ENCODE results near the gene MORN5. TPM values are rescaled to one million over a fixed set of nuclear protein-coding genes. Genes with fewer than 3 reads are reported as not detected.

The MORN5 gene
- polyA plus RNA-seq, 1 donor from 2014 or later: not detected

DNA sequence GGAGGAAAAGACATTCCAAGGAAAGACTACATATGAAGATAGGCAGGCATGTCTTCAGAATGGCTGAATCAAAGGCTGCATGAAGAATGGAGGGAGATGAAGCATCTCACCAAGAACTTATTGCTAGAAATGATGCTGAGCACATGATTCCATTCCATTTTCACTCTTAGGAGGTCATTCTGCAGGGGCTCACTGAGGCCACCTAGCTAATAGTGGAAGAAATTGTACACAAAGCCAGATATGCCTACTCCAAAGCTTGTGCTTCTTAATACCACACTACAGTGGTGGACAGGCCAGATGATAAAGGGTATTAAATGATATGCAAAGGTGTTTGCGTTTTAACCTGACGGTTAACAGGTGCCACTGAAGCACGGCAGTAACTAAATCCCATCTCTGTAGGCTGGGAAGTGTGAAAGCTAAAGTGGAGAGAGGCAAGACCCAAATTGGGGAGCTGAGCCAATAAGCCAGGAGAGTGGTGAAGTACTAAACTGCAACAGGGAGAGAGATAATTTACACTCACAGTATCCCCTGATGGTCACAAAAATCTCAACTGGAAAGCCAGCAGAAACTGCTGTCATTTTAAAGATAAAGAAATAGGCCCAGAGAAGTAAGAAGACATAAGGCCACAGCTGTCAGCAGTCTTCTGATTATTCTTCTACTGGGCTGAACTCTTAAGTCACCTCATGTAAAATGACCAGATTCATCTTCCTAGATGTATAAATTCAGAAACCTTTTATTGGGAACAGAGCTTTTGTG, 14.7 kb upstream of the MORN5 start:
- no peak overlapping the region for H3K4me2 ChIP-seq (ENCODE audit: low read length)
- no peak overlapping the region for H3K4me3 ChIP-seq (ENCODE audit: low read length)
- H4K20me1 ChIP-seq (ENCODE audit: insufficient read depth): no peaks in the 10 kb centered on the region
- peaks cover 10% of the 10 kb centered on the region for H3K36me3 ChIP-seq (ENCODE audit: insufficient read depth, low read length)
- H3K27ac ChIP-seq (ENCODE audit: low read length): no peak overlapping the region
- H3F3A ChIP-seq (ENCODE audit: insufficient read depth, low read length, poor library complexity, severe bottlenecking): no peaks in the 10 kb centered on the region
- no peak overlapping the region for H3K9ac ChIP-seq (ENCODE audit: low read length)
- no peaks in the 10 kb centered on the region for H3K79me2 ChIP-seq (replicated peaks; ENCODE audit: insufficient read depth, low read length)
- no peaks in the 10 kb centered on the region for H3K9me3 ChIP-seq (ENCODE audit: low read length)
- TF ChIP-seq, protein P1, sequence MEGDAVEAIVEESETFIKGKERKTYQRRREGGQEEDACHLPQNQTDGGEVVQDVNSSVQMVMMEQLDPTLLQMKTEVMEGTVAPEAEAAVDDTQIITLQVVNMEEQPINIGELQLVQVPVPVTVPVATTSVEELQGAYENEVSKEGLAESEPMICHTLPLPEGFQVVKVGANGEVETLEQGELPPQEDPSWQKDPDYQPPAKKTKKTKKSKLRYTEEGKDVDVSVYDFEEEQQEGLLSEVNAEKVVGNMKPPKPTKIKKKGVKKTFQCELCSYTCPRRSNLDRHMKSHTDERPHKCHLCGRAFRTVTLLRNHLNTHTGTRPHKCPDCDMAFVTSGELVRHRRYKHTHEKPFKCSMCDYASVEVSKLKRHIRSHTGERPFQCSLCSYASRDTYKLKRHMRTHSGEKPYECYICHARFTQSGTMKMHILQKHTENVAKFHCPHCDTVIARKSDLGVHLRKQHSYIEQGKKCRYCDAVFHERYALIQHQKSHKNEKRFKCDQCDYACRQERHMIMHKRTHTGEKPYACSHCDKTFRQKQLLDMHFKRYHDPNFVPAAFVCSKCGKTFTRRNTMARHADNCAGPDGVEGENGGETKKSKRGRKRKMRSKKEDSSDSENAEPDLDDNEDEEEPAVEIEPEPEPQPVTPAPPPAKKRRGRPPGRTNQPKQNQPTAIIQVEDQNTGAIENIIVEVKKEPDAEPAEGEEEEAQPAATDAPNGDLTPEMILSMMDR (IDR thresholded peaks at IDR 0.05; ENCODE audit: poor library complexity, severe bottlenecking): peak; percentile 46
- peak; percentile 22 for TF ChIP-seq SMC3 (conservative IDR thresholded peaks at IDR 0.05; ENCODE audit: poor library complexity)
- TF ChIP-seq, protein P2, sequence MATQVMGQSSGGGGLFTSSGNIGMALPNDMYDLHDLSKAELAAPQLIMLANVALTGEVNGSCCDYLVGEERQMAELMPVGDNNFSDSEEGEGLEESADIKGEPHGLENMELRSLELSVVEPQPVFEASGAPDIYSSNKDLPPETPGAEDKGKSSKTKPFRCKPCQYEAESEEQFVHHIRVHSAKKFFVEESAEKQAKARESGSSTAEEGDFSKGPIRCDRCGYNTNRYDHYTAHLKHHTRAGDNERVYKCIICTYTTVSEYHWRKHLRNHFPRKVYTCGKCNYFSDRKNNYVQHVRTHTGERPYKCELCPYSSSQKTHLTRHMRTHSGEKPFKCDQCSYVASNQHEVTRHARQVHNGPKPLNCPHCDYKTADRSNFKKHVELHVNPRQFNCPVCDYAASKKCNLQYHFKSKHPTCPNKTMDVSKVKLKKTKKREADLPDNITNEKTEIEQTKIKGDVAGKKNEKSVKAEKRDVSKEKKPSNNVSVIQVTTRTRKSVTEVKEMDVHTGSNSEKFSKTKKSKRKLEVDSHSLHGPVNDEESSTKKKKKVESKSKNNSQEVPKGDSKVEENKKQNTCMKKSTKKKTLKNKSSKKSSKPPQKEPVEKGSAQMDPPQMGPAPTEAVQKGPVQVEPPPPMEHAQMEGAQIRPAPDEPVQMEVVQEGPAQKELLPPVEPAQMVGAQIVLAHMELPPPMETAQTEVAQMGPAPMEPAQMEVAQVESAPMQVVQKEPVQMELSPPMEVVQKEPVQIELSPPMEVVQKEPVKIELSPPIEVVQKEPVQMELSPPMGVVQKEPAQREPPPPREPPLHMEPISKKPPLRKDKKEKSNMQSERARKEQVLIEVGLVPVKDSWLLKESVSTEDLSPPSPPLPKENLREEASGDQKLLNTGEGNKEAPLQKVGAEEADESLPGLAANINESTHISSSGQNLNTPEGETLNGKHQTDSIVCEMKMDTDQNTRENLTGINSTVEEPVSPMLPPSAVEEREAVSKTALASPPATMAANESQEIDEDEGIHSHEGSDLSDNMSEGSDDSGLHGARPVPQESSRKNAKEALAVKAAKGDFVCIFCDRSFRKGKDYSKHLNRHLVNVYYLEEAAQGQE (IDR thresholded peaks at IDR 0.05; ENCODE audit: borderline replicate concordance): no peak
- H3K9me2 ChIP-seq (ENCODE audit: insufficient read depth, low read length): no peaks in the 10 kb centered on the region
- H3K27me3 ChIP-seq (ENCODE audit: insufficient read depth, low read depth, low read length): no peaks in the 10 kb centered on the region
- no peak overlapping the region for H2AFZ ChIP-seq (ENCODE audit: low read depth, low read length)

DNA sequence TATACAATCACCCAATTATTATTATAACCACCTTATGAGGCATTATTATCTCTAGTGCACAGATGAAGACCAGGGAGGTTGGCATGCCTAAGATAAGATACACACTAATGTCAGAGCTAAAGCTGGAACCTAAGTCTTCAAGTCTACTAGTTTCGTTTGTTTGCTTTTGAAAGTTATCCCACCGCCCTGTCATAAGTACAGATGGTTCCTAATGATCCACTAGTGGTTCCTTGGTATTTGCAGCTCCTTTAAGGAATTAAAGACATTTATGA, 14.2 kb upstream of the MORN5 start:
- no peaks in the 10 kb centered on the region for H3K79me2 ChIP-seq (replicated peaks; ENCODE audit: insufficient read depth, low read length)
- H3K36me3 ChIP-seq (ENCODE audit: insufficient read depth, low read length): peaks cover 10% of the 10 kb centered on the region

More for the DNA sequence above, 14.2 kb upstream of the MORN5 start:
- Histone ChIP-seq H3K4me2 (ENCODE audit: low read length) (no peak overlapping the region), H3K9ac (ENCODE audit: low read length) (no peak overlapping the region), H3K9me3 (ENCODE audit: low read length) (no peaks in the 10 kb centered on the region), H2AFZ (ENCODE audit: low read depth, low read length) (no peak overlapping the region), H3F3A (ENCODE audit: insufficient read depth, low read length, poor library complexity, severe bottlenecking) (no peaks in the 10 kb centered on the region), H4K20me1 (ENCODE audit: insufficient read depth) (no peaks in the 10 kb centered on the region), H3K4me3 (ENCODE audit: low read length) (no peak overlapping the region), H3K27ac (ENCODE audit: low read length) (no peak overlapping the region), H3K9me2 (ENCODE audit: insufficient read depth, low read length) (no peaks in the 10 kb centered on the region), H3K27me3 (ENCODE audit: insufficient read depth, low read depth, low read length) (no peaks in the 10 kb centered on the region)
- no peak for TF ChIP-seq EP300 (conservative IDR thresholded peaks at IDR 0.05; ENCODE audit: poor library complexity, severe bottlenecking)
- TF ChIP-seq, protein P1 (IDR thresholded peaks at IDR 0.05; ENCODE audit: poor library complexity, severe bottlenecking): no peak

Data from neural cell (in vitro differentiated cells).